NCI-H69 (cell line): ENCODE results near the gene UBE2J1.
"Not testable (repeated sequence)": the region's sequence is repeated elsewhere in the genome, so short reads cannot be mapped to it uniquely, and the experiment has no call there.

Experiments
- DNase-seq: peaks from one replicate; lab custom pipeline; 2025; lab: John Stamatoyannopoulos, UW

UBE2J1 gene

DNA sequence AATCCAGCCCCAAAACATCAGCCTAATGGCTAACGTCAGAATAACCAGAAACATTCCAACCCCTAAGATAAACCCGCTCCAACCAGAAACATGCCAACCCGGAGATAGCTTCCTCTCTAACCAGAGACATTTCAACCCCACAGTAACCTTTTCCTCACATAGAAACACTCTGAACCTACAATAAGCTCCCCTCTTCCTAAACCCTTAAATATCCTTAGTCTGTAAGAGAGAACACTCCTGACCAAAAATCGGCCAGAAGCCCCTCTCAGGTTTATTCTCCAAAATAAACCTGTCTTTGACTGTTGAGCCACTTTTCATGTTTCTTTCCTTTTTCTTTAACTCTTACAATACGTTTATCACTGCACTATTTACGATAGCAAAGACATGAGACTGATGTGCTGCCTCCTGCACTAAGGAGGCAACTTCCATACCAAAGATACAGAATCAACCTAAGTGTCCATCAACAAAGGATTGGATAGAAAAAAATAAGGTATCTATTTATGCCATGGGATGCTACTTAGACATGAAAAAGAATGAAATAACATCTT lies 32.4 kb downstream of the UBE2J1 start:
- no peak for DNase-seq

DNA sequence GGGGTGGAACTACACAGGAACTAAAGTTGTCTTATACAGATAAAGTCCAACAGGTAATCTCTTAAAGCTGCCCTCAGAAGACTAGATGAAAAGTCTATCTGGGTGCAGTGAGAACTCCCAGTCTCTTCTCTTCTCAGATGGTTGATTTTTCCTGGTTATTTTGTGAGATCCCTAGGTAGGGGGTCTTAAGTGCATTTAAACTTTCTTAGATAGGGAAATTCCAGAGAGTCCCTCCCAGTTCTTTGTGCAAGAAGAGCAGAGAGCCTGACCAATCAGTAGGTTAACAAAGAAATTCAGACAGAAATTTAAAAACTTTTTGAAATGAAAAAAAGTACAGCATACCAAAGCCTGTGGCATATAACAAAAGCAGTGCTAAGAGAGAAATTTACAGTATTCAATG lies 35.5 kb downstream of the UBE2J1 start:
- DNase-seq = no peak

DNA sequence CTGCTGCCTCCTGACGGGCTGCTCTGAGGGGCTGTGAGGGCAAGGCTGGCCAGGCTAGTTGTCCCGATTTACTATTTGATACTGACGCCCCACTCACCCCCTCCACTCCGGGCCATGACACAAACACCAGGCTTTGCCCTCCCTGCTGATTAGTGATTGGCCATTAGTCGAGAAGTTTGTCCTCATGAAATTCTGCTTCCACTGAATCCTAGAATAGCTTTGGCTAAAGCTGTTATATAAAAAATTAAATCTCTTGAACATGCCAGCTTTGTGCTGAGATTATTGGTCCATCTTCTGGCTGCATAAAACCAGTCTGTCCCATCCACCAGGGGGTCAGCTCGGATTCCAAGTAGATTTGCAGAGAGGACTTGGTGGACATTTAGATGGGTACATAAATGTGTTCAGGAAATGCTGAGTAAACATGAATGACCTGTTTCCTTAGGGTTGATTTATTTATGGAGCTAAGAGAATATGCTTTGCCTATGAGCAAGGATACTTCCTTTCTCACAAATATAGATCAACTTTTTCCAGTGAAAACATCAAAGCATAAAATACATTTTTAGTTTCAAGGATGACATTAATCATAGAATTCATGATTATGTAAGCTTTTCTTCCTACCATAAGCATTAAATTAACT lies 37.2 kb downstream of the UBE2J1 start, which contains the start of gene GABRR2:
GABRR2 (minus strand) TSS at position 51 of the 637 bp plus-strand sequence. CDS start 134 bp downstream, outside the sequence.
- peak; percentile 11 for DNase-seq

DNA sequence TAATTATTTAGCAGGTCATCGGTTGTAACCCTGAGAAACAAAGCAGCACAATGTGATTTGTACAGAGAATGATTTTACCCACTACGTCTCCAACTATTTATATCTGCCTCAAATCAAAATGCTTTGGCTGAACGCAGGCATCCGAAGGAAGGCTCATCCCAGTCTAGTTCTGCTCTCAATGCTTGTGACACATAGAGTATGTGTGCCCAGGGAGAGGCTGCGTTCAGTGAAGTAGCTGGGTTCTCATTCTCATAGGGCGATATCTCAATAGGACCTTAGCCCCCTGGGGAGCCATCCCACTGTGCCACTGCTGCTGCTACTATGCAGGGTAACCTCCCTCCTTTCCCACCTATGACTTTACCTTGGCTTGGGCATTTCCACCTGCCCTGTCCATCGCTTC lies 37.8 kb downstream of the UBE2J1 start:
- no peak for DNase-seq

DNA sequence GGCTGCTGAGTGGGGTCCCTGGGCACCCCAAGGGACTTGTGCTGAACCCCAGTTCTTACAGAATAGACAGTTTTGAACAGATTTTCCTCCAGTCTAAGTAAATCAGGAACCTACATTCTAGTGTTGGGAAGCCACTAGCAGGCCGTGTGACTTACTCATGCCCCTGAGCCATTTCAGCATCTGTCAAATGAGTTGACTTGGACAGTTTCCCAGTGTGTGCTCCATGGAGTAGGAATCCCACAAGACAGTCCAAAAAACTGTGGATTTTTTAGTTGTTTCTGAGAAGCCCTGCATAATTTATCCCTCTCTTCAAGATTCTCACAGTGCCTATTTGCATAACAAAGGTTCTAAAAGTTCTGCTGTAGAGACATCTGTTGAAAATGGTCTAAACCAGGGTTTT lies 39.5 kb downstream of the UBE2J1 start:
- DNase-seq = peak; percentile 81

DNA sequence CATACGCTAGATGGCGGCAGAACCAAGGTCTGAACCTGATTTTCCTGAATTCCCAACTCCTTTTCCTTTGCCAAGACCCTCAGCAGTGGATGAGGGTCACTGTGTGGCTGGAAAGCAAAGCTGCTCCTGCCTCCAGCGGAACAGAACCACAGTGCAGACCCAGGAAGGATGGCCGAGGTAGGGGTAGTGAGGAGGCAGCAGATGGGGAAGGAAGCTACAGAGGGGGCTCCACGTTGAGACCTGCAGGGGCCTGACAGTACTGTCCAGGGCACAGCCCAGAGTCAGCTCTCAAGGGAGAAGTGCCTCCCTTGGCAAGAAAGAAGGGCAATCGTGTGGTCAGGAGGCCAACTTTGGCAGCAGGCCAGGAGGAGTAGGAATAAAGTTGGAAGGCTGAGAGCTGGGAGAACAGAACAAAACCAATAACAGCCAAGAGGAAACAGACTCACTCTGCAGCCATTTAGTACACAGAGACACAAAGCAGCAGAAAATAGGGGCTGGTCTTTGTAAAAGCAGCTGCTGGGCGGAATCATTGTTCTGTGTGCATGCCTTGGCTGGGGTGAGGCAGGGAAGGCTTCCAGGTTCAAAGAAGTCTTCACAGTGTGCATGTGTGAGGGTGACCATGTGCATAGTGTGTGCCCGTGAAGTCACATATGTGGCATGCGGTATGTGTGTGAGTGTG lies 40.5 kb downstream of the UBE2J1 start:
- peak; percentile 82 for DNase-seq

DNA sequence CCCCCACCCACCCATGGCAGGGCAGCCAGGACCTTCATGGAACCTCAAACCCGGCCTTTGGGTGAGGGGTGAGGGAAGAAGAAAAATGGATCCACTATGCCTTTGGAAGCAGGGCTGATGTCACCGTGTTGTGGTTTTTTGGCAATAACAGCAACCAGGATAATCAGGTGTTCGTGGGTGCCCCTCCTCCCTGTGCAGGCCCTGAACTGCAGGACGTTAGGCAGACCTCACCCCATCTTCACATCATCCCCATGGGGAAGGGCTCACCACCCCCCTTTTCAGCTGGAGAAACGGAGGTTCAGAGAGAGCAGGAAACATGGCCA lies 41.0 kb downstream of the UBE2J1 start:
- no peak for DNase-seq

DNA sequence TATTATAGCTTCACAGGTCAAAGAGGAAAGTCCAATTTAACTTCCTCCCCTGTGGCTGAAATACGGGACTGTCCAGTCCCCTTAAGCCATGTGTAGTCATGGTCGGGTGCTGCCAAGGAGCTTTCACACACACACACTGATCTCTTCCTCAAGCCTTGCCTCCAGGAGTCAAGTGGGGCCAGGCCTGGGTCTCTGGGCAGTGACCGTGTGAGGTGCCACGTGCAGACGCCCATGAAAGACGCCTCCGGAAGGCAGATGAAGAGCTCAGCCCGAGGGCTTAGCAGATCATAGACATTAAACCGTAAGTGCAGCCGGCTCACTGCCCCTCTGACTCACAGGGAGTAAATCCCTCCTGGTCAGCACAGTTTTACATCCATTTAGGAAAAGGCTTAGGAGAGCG lies 41.6 kb downstream of the UBE2J1 start:
- no peak for DNase-seq

DNA sequence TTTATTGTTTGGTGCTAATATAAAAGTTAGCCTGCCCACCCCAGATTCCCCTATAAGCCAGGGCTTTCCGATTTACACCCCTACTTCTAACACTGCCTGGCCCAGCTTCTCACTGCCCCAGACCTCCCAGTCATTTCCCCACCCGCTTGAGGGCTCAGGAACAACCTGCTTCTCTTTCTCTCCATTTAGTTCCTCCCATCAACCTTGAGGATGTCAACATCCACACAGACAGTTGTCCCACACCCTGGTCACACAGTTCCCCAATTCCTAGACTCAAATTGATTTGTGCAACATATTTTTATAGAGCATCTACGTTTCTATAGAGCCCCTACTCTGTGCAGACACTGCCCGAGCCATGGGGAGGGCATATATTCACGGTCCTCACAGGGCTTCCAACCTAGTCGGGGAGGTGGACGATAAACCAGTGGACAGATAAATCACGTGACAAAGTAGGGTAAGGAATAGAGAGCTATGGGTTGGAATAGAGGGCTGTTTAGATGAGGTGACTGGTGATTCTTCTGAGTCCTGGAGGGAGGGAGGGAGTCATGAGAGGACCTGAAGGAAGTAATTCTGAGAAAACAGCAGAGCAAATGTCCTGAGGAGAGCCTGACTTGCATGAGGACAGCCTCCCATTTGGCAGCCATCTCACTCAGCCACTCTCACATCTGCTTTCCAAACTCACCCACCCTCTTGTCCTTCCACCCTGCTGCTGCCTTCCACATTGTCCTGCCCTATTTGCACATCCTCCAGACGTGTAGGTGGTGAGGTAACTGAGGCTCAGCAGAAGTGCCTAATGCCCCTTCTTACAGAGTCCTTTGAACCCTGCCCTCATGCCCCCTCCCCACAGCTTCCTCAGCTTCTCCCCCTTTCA lies 43.8 kb downstream of the UBE2J1 start:
- no peak for DNase-seq

DNA sequence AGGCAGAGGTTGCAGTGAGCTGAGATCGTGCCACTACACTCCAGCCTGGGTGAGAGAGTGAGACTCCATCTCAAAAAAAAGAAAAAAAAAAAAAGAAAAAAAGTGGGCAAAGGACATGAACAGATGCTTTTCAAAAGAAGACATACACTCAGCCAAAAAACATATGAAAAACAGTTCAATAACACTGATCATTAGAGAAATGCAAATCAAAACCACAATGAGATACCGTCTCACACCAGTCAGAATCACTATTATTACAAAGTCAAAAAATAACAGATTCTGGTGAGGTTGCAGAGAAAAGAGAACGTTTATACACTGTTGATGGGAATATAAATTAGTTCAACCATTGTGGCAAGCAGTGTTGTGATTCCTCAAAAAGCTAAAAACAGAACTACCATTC lies 48.0 kb downstream of the UBE2J1 start:
- not testable (repeated sequence) for DNase-seq

DNA sequence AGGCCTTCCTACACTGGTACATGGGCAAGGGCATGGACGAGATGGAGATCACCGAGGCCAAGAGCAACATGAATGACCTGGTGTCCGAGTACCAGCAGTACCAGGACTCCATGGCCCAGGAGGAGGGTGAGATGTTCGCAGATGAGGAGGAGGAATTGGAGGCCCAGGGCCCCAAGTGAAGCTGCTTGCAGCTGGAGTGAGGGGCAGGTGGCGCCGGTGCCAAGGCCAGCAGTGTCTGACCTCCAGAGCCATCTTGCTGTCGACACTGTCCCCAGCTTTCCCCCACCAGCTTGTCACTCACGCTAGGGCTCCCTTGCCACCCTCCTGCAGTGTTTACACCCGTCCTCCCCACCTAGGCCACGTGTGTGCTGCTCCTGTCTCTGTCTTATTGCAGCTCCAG lies 49.6 kb downstream of the UBE2J1 start:
- DNase-seq = no peak

DNA sequence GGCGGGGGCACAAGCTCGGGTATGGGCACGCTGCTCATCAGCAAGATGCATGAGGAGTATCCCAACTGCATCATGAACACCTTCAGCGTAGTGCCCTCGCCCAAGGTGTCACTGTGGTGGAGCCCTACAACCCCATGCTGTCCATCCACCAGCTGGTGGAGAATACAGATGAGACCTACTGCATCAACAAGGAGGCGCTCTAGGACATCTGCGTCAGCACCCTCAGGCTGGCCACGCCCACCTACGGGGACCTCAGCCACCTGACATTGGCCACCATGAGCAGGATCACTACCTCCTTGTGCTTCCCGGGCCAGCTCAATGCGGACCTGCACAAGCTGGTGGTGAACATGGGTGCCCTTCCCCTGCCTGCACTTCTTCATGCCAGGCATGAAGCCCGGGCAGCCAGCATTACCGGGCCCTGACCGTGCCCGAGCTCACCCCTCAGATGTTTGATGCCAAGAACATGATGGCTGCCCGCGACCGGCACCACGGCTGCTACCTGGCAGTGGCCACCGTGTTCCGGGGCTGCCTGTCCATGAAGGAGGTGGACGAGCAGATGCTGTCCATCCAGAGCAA lies 50.2 kb downstream of the UBE2J1 start:
- no peak for DNase-seq

DNA sequence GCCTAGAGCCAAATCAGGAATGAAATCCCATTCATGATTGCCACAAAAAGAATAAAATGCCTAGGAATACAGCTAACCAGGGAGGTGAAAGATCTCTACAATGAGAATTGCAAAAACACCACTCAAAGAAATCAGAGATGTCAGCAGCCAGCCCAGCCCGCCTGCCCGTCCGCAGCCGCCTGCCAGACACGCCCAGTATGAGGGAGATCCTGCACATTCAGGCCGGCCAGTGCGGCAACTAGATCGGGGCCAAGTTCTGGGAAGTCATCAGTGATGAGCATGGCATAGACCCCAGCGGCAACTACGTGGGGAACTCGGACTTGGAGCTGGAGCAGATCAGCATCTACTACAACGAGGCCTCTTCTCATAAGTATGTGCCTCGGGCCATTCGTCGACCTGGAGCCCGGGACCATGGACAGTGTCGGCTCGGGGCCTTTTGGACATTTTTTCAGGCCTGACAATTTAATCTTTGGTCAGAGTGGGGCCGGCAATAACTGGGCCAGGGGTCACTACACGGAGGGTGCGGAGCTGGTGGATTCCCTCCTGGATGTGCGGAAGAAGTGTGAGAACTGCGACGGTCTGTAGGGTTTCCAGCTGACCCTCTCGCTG lies 50.8 kb downstream of the UBE2J1 start:
- DNase-seq = no peak

DNA sequence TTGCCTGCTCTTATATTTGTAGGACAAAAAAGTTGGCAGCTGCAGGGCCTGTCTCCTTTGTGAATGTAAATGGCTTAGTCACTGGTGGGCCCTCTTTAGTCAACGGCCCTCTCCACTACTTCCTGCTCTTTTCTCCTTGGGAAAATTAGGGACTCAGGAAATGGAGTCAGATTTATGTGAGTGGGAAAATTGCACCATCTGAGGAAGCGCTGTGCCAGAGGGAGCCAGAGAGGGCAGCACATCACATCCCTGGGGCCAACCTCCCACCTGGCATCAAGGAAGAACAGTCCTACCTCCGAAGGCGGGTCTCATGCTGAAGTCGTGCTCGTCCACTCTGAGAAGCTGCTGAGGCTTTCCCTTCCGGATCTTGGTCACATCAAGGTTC lies 53.1 kb downstream of the UBE2J1 start:
- peak; percentile 65 for DNase-seq

DNA sequence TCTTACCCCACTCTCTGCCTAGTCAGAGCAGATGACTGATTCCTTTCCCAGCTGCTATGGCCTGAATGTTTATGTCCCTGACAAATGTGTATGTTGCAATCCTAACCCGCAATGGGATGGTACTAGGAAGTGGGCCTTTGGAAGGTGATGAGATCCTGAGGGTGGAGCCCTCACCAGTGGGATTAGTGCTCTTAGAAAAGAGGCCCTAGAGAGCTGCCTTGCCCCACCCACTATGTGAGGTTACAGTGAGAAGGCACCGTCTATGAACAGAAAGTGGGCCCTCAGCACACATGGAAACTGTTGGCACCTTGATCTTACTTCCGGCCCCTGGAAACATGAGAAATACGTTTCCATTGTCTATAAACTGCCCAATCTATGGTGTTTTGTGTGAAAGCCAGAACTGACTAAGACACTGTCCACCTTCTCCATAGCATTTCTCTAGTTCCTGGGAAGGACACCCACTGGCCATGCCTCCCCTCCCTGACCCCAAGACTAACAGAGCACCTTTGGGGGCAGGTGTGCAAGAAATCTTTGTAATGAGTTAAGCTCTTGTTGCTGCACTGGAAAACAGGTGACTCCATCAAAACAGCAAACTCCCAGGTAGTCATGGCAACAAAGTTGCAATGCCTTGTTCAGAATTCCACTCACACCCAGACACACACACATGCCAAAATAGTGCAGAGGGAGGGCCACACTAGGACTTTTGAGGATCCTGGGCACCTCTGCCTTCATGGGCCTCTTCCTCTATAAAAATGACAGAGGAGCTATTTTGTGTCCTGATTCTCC lies 53.6 kb downstream of the UBE2J1 start:
- DNase-seq = no peak

DNA sequence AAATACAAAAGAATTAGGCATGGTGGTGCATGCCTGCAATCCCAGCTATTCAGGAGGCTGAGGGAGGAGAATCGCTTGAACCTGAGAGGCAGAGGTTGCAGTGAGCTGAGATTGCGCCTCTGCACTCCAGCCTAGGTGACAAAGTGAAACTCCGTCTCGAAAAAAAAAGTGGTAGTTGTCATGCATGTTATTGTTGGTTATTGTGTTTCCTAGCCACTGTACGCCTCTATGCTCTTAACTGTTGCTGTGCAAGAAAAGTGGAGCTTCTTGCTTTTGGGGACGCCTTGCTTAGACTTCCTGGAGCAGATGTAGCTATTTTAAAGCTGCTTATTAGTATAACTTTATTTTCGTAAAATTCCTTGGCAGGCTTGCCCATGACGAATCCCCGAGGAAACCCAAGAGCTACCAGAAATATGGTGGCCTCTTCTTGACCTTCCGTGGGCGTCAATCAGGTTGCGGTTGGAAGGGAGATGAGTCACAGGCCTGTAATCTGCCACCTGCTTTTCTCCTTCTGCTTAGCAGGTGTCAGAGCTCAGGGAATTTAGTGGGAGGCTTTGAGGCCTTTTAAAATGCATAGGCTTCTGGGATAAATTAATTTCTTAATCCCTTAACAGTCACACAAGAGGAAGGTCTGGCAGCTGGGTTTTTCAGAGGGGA lies 54.7 kb downstream of the UBE2J1 start:
- DNase-seq = peak; percentile 67

DNA sequence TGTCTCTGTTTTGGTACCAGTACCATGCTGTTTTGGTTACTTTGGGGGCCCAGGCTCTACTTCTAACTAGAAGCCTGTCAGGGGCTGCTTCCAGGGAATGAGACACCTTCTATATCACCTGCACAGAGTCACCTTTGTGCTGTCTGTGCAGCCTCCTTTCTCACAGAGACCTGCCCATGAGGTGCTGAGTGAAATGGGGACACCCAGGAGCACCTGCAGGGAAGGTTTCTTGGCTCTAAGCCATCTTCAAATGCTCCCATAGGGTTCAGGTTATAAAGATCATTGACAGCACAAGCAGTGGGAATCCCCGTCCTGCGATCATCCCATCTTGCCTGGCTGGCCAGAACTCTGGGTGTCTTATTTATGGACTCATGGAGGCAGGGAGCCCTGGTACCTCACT lies 56.5 kb downstream of the UBE2J1 start:
- no peak for DNase-seq

DNA sequence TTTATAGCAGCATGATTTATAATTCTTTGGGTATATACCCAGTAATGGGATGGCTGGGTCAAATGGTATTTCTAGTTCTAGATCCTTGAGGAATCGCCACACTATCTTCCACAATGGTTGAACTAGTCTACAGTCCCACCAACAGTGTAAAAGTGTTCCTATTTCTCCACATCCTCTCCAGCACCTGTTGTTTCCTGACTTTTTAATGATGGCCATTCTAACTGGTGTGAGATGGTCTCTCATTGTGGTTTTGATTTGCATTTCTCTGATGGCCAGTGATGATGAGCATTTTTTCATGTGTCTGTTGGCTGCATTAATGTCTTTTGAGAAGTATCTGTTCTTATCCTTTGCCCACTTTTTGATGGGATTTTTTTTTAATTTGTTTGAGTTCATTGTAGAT lies 57.4 kb downstream of the UBE2J1 start:
- DNase-seq = not testable (repeated sequence)

DNA sequence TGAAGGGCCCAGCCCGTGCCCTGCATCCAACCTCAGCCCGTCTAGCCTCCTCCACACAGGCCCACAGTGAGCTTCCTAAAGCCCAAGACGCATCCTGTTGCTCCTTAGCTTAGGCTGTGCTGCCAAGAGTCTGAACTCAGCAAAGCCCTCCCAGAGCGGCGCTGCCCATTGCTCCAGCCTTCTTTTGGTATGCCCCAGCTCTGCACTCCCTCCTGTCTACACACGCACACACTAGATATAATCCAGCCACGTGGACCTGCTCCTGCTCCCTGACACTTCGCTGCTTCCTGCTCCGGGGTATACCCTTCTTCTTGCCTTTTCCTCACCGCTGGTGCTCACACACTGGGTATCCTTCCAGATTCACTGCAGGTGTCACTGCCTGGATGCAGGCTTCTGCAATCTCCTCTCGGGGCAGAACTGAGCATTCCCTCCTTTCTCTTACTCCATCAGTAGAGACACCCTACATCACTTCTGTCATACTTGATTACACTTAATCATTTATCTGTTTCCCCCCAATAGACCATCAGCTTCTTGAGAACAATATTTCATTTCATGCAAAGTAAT lies 61.2 kb downstream of the UBE2J1 start:
- peak; percentile 14 for DNase-seq
